Measurements from ENCODE around the gene GRIA4.

Gene GRIA4

GRCh38 chr11:105609832-105610781 is at the start of gene GRIA4:
GRIA4 (plus strand) TSS chr11:105610073; CDS start chr11:105610998, 925 bp downstream.
- peak in 55 of 56 donors; percentile 27 to 86 (median 68) for DNase-seq

DNA sequence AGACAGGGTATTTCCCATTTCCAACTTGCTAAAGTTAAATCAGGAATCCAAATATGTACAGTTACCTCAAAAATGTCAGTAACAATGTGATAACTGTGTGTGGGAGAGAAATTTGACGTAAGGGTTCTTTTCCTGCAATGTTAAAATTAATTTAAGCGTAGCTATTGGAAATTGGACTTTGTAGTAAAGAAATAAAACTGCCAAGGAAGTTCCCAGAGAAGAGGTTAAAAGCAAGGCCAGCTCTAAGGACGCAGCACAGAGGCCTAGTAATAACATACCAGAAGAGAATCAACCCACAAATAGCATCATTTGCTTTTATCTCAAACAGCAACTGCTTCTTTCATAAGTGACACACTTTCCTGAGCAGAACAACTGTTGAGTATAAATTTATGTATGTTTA is 36.8 kb upstream of the GRIA4 start:
- no peak for DNase-seq

- DNase-seq, result no peak
Observed at GRCh38 chr11:105574974-105575373, 34.9 kb upstream of the GRIA4 start.

GRCh38 chr11:105577641-105578040 is 32.2 kb upstream of the GRIA4 start:
- no peak for DNase-seq

DNA sequence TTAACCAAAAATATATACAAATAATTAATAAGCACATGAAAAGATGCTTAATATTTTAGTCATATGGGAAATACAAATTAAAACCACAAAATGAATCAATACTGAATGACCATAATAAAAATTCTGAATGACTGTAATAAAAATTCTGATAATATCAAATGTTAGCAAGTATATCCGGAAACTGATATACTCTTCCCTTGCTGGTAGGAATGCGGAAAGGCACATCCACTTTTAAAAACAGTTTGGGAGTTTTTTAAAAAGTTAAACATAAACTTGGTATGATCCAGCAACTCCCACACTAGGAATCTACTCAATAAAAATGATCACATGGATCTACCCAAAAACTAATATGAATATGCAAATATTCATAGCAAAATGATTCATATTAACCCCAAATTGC is 30.8 kb upstream of the GRIA4 start:
- no peak for DNase-seq

GRCh38 chr11:105582497-105582896 is 27.4 kb upstream of the GRIA4 start:
- DNase-seq, result no peak

- no peak for DNase-seq
Observed at GRCh38 chr11:105588001-105588400, 21.9 kb upstream of the GRIA4 start.

DNA sequence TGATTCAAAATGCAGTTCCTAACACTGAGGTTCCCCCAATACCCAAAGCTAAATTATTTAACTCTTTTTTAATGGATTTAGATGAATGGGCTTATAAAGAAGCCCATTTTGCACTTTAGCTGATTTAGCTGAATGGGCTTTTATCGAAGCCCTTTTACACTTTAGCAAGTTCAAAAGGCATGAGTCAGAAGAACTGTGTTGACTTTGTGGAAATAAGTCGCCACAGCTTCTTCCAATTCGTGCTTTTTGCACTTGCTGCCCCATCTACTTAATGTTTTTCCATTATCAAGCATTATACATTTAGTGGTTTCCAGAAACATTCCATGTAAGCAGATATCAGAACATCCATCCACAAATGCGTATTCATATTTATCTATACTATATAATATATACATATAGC is 20.5 kb upstream of the GRIA4 start:
- DNase-seq, result no peak

GRCh38 chr11:105592035-105592434 is 17.8 kb upstream of the GRIA4 start:
- DNase-seq, result no peak

- DNase-seq, result no peak
Observed at GRCh38 chr11:105598371-105598770, 11.5 kb upstream of the GRIA4 start.

- DNase-seq, result no peak
Observed at GRCh38 chr11:105603156-105603555, 6.7 kb upstream of the GRIA4 start.

GRCh38 chr11:105609341-105609781 is 512 bp upstream of the GRIA4 start:
- peak in 23 of 56 donors; percentile 4 to 67 (median 25) for DNase-seq

DNA sequence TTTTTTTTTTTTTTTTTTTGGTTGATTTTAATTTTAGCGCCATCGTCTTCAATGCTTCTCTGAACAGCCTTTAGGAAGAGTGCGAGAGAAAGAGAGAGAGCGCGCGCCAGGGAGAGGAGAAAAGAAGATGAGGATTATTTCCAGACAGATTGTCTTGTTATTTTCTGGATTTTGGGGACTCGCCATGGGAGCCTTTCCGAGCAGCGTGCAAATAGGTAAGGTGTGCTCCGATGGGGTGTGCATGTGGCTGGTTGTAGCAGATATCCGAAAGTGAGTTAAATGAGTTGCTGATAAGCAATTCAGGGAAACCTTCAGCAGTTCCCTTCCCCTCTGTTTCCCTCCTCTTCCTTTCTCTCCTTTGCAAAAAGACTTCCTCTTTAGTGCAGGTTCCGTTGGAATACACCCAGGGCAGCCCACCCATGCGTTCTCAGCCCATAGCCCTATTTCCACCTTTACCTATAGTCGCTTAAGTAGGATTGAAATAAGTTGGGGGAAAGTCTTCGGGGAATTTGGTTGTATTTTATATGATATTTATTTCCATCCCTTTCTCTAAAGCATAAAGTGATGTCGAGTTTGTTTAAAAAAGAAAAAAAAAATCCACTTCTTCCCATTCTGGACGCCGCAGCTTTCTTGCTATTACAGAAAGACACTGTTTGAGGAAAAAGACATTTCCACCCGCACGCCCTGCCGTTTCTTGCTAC is 1.1 kb downstream of the GRIA4 start:
- peak in 8 of 56 donors; percentile 4 to 65 (median 38) for DNase-seq

DNA sequence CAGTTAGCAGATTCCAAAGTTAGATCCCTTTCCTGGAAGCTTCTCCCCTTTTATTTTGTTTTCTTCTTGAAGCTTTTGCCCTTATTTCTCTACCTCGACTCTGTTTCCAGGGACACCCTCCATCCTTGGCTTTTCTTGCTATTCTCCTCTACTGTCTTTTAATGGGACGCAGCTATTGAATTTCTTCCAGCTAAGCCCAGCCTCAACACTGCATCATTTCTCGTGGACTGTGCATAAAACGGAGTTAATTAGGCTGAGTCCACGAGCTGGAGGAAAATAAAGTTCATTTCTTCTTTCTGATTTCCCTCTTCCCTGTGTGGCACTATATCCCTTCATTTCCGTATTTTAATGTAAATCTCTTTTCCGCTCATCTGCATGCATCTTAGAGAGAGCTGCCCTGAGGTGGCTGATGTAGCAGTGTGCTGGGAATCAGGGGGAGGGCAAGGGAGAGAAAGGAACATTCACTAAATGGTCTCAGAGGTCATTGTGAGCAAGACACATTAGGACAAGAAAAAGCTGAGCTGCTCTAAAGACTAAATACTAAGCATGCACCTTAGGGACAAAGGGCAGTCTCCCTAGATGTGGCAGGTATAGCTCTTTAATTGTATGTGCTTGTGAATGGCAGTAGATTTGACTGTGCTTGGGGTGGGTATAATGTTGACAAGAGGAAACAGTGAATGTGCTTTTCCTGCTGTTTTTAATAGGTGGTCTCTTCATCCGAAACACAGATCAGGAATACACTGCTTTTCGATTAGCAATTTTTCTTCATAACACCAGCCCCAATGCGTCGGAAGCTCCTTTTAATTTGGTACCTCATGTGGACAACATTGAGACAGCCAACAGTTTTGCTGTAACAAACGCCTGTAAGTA is 1.9 kb downstream of the GRIA4 start:
- DNase-seq, result peak in 7 of 56 donors; percentile 6 to 37 (median 22)

GRCh38 chr11:105612771-105613170 is 2.9 kb downstream of the GRIA4 start:
- peak in 2 of 56 donors; percentile 4 to 13 for DNase-seq

- DNase-seq, result no peak
Observed at GRCh38 chr11:105613183-105613582, 3.3 kb downstream of the GRIA4 start.

GRCh38 chr11:105618343-105618955 is 8.6 kb downstream of the GRIA4 start:
- DNase-seq, result no peak

DNA sequence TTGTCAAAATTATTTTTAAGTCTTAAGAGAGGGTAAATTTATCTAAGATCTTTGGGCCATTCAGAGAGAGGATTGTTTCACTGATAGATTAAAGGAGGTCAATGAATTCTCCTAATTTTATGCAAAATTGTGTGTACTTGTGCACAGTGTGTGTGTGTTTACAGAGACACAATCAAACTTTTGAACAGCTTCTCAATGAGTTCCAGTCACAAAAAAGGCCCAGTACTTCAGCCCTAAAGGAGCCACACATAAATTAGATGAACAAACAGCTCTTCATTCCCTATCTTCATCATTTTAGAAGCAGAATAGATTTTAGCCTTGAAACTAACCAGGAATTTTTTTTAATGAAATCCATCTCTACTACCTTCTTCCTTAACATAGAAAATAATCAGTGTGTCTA is 9.7 kb downstream of the GRIA4 start:
- DNase-seq, result no peak

GRCh38 chr11:105622016-105622415 is 12.1 kb downstream of the GRIA4 start:
- DNase-seq, result no peak

- DNase-seq, result no peak
Observed at GRCh38 chr11:105632316-105632715, 22.4 kb downstream of the GRIA4 start.

DNA sequence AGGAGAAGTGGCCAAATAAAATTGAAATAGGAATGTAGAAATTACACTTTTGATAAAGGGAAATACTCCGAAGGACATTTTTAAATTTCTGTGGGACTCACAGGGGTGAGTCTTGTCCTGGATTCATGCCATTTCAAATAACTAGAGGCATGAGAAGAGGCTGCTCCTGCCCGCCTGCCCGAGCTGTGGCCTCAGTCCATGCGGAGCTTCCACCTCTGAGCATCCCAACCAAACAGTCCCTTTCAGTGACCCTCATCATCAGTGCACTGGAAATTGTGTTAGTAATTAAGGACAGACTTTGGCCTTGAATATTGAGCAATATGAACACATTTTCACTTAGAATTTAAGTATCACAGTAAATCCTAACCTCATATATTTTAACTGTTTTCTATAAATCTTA is 25.6 kb downstream of the GRIA4 start:
- DNase-seq, result no peak

All from amygdala (tissue), 56 donors.